ENCODE data around the gene RNF220. TPM values are rescaled to one million over a fixed set of nuclear protein-coding genes. Genes with fewer than 3 reads are reported as not detected.

Gene RNF220
- total and polyA plus RNA-seq, 9 of the 15 experiments (the other 6 are each of a cell fraction or from before 2014, with no cell fraction given), result 5.1 to 117 (median 66.9) TPM

DNA sequence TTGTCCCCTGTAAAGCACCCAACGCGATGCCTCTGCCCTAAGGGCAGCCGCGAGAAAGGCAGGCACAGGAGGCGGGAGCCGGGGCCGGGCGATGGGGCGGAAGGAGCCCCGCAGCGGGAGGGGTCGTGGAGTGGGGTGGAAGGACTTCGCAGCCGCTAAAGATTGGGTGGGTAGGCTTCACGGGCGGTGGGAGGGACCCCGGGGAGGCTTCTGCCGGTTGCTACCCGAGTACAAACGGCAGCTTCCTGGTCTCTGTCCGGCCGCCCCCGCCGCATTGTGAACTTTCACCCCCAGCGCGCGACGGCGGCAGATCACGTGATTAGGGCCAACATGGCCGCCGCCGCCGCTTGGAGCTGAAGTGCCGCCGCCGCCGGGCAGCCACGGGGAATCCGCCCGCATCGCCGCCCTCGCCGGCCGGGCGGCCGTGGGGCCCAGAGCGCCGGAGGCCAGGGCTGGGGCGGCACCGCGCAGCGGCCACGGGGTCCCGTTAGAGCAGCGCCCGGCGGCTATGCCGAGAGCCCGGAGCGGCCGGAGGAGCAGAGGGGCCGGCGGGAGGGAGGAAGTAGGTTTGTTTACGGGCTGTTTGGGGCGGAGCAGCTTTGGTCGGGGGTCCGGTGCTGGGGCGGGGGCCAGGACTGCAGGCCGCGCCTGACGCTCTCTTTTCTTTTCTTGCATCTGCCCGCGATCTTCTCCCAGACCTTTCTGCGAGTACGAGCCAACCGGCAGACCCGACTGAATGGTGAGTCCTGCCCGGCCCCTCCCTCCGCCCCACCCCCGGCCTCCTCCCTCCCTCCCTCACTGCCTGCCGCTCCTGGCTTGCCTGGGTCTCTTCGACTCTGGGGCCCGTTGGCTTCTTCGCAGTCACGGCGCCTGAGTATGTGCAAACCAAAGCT lies 226.8 kb downstream of the RNF220 start (continued):
- TF ChIP-seq, protein P1, sequence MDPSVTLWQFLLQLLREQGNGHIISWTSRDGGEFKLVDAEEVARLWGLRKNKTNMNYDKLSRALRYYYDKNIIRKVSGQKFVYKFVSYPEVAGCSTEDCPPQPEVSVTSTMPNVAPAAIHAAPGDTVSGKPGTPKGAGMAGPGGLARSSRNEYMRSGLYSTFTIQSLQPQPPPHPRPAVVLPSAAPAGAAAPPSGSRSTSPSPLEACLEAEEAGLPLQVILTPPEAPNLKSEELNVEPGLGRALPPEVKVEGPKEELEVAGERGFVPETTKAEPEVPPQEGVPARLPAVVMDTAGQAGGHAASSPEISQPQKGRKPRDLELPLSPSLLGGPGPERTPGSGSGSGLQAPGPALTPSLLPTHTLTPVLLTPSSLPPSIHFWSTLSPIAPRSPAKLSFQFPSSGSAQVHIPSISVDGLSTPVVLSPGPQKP (CRISPR knock-in tag; IDR thresholded peaks at IDR 0.05), result no peak
- TF ChIP-seq PHF21A (IDR thresholded peaks at IDR 0.05; ENCODE audit: borderline replicate concordance, low read depth), result no peak
- no peak for TF ChIP-seq ETV5 (CRISPR knock-in tag; IDR thresholded peaks at IDR 0.05; ENCODE audit: low read depth)
- TF ChIP-seq ARID1B (IDR thresholded peaks at IDR 0.05), result no peak; the same call in 1 of the 2 replicates
- peak; percentile 96 for TF ChIP-seq TAF1 (IDR thresholded peaks at IDR 0.05; ENCODE audit: control insufficient read depth, extremely low read depth, insufficient read depth, low read length, severe bottlenecking)
- TF ChIP-seq SMAD4 (CRISPR knock-in tag; conservative IDR thresholded peaks at IDR 0.05), result peak; percentile 98
- no peak for TF ChIP-seq RBM15 (IDR thresholded peaks at IDR 0.05; ENCODE audit: insufficient read depth, low read length)
- 0 out of 2 replicates have a peak, but pooled peaks have one; percentile 4 for TF ChIP-seq SMC3 (conservative IDR thresholded peaks at IDR 0.05; ENCODE audit: insufficient read depth, low read depth, low read length)
- TF ChIP-seq, protein P2, sequence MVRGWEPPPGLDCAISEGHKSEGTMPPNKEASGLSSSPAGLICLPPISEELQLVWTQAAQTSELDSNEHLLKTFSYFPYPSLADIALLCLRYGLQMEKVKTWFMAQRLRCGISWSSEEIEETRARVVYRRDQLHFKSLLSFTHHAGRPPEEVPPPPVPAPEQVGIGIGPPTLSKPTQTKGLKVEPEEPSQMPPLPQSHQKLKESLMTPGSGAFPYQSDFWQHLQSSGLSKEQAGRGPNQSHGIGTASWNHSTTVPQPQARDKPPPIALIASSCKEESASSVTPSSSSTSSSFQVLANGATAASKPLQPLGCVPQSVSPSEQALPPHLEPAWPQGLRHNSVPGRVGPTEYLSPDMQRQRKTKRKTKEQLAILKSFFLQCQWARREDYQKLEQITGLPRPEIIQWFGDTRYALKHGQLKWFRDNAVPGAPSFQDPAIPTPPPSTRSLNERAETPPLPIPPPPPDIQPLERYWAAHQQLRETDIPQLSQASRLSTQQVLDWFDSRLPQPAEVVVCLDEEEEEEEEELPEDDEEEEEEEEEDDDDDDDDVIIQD (CRISPR knock-in tag; IDR thresholded peaks at IDR 0.05), result peak; percentile 54; the same call in 1 of the 2 replicates
- TF ChIP-seq ZNF12 (CRISPR knock-in tag; IDR thresholded peaks at IDR 0.05), result no peak; the same call in 1 of the 2 replicates
- TF ChIP-seq PRMT5 (CRISPR knock-in tag; IDR thresholded peaks at IDR 0.05), result no peak
- TF ChIP-seq PHF8 (IDR thresholded peaks at IDR 0.05; ENCODE audit: borderline replicate concordance, low read length), result peak; percentile 91
- TF ChIP-seq, protein P3, sequence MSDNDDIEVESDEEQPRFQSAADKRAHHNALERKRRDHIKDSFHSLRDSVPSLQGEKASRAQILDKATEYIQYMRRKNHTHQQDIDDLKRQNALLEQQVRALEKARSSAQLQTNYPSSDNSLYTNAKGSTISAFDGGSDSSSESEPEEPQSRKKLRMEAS (CRISPR knock-in tag; IDR thresholded peaks at IDR 0.05), result peak; percentile 60; the same call in 1 of the 2 replicates
- TF ChIP-seq ZBED1 (IDR thresholded peaks at IDR 0.05), result no peak
- TF ChIP-seq TEAD4 (IDR thresholded peaks at IDR 0.05; ENCODE audit: low read length), result no peak
- TF ChIP-seq TEAD4 (CRISPR knock-in tag; IDR thresholded peaks at IDR 0.05; ENCODE audit: borderline replicate concordance), result no peak
- TF ChIP-seq, protein P4, sequence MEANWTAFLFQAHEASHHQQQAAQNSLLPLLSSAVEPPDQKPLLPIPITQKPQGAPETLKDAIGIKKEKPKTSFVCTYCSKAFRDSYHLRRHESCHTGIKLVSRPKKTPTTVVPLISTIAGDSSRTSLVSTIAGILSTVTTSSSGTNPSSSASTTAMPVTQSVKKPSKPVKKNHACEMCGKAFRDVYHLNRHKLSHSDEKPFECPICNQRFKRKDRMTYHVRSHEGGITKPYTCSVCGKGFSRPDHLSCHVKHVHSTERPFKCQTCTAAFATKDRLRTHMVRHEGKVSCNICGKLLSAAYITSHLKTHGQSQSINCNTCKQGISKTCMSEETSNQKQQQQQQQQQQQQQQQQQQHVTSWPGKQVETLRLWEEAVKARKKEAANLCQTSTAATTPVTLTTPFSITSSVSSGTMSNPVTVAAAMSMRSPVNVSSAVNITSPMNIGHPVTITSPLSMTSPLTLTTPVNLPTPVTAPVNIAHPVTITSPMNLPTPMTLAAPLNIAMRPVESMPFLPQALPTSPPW (CRISPR knock-in tag; IDR thresholded peaks at IDR 0.05), result peak; percentile 87
- no peak; the same call in 1 of the 2 replicates for TF ChIP-seq ZNF507 (tag; conservative IDR thresholded peaks at IDR 0.05)
- peak in 1 of 2 experiments; percentile 64; a peak in 1 of 4 replicates for TF ChIP-seq ETV6 (IDR thresholded peaks at IDR 0.05; ENCODE audit: borderline replicate concordance in 1 of 2, low read depth in 2 of 2, low read length in 1 of 2)
- no peak for TF ChIP-seq ETV6 (CRISPR knock-in tag; IDR thresholded peaks at IDR 0.05; ENCODE audit: borderline replicate concordance)
- TF ChIP-seq ZNF23 (CRISPR knock-in tag; IDR thresholded peaks at IDR 0.05), result no peak
- TF ChIP-seq ZEB2 (IDR thresholded peaks at IDR 0.05), result no peak
- TF ChIP-seq SOX6 (IDR thresholded peaks at IDR 0.05), result peak; percentile 45
- peak in 1 of 2 experiments; percentile 11; a peak in 1 of 4 replicates for TF ChIP-seq RCOR1 (IDR thresholded peaks at IDR 0.05; ENCODE audit: borderline replicate concordance in 1 of 2, low read depth in 2 of 2, low read length in 2 of 2)

Data from K562 (cell line).